DND-41 (cell line): ENCODE results near the gene CACNB4.
A peak's percentile ranks its signal among the peaks of the same experiment; 100 is the strongest.

Experiments
- ATAC-seq: fragments of 200-7000 bp; cut with Tn5 transposase; 3 replicates; pipeline ENCODE4 v1.9.1; 2021; ENCODE audit warnings: low read depth; ENCODE audit not compliant: insufficient read depth
- DNase-seq: peaks from one replicate; pipeline ENCODE4 v3.0.0-alpha.2; 2020
- H2AFZ ChIP-seq: 2 replicates; pipeline ENCODE4 v1.6.0; 2012; ENCODE audit warnings: low read depth, low read length
- H3K27ac ChIP-seq: 2 replicates; pipeline ENCODE4 v1.5.1; 2012; ENCODE audit warnings: low read length, inconsistent platforms
- H3K27me3 ChIP-seq: fragments of 200-600 bp; sonication (generic); 2 replicates; pipeline ENCODE4 v1.6.0; 2012; ENCODE audit warnings: low read length, mild to moderate bottlenecking, inconsistent platforms; ENCODE audit not compliant: insufficient read depth, poor library complexity
- H3K36me3 ChIP-seq: 2 replicates; pipeline ENCODE4 v1.5.1; 2012; ENCODE audit warnings: low read length, inconsistent platforms; ENCODE audit not compliant: insufficient read depth
- H3K4me1 ChIP-seq: 2 replicates; pipeline ENCODE4 v1.5.1; 2012; ENCODE audit warnings: mild to moderate bottlenecking, low read length; ENCODE audit not compliant: insufficient read depth
- H3K4me2 ChIP-seq: 2 replicates; pipeline ENCODE4 v1.6.0; 2012; ENCODE audit warnings: mild to moderate bottlenecking, moderate library complexity, low read length, inconsistent platforms; ENCODE audit not compliant: insufficient read depth
- H3K4me3 ChIP-seq, 2 experiments: fragments of 200-600 bp in 1 of 2; shearing (Covaris generic) in 1 of 2; 2 replicates each; pipeline ENCODE4 v1.5.1; 2012 to 2016; ENCODE audit warnings: inconsistent platforms in 2 of 2, low read length in 2 of 2, mild to moderate bottlenecking in 2 of 2, low read depth in 1 of 2, moderate library complexity in 1 of 2
- H3K79me2 ChIP-seq: 2 replicates; pipeline ENCODE4 v1.6.0; 2012; ENCODE audit warnings: low read length, inconsistent platforms; ENCODE audit not compliant: insufficient read depth
- H3K9ac ChIP-seq: 2 replicates; pipeline ENCODE4 v1.6.0; 2012; ENCODE audit warnings: low read depth, mild to moderate bottlenecking, inconsistent platforms, low read length, moderate library complexity
- H3K9me3 ChIP-seq: 2 replicates; pipeline ENCODE4 v1.5.1; 2012; ENCODE audit warnings: low read length, moderate library complexity, mild to moderate bottlenecking, inconsistent platforms; ENCODE audit not compliant: insufficient read depth, severe bottlenecking
- H4K20me1 ChIP-seq: 2 replicates; pipeline ENCODE4 v1.6.0; 2012; ENCODE audit warnings: low read length; ENCODE audit not compliant: insufficient read depth
- EZH2 ChIP-seq: IDR thresholded peaks from 3 replicates; pipeline ENCODE4 v1.6.1; 2012; ENCODE audit warnings: borderline replicate concordance, low read depth, mild to moderate bottlenecking, moderate library complexity, low read length, inconsistent platforms; ENCODE audit not compliant: severe bottlenecking
- TF ChIP-seq, protein P1 (sequence below): IDR thresholded peaks from 2 replicates; pipeline ENCODE4 v1.5.1; 2012; ENCODE audit warnings: borderline replicate concordance, low read length, moderate library complexity, mild to moderate bottlenecking; ENCODE audit not compliant: poor library complexity, severe bottlenecking; ENCODE audit errors: extremely low read depth

Gene CACNB4

DNA sequence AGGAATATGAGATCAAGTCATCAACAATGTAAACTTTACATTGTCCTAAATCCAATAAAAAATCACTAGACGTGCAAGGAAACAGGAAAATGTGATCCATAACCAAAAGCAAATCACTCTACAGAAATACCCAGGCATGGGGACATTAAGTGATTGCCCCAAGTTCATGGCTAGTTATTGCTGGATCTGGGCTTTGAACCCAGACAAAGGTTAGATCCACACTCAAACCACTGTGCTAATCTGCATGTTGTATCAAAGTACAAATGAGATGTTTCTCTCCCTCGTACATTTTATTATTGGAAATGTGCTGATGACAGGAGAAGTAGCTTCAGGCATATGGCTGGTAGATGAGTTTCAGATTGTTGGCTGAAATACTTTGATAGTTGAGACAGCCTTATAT lies 267.9 kb downstream of the CACNB4 start:
- TF ChIP-seq, protein P1, sequence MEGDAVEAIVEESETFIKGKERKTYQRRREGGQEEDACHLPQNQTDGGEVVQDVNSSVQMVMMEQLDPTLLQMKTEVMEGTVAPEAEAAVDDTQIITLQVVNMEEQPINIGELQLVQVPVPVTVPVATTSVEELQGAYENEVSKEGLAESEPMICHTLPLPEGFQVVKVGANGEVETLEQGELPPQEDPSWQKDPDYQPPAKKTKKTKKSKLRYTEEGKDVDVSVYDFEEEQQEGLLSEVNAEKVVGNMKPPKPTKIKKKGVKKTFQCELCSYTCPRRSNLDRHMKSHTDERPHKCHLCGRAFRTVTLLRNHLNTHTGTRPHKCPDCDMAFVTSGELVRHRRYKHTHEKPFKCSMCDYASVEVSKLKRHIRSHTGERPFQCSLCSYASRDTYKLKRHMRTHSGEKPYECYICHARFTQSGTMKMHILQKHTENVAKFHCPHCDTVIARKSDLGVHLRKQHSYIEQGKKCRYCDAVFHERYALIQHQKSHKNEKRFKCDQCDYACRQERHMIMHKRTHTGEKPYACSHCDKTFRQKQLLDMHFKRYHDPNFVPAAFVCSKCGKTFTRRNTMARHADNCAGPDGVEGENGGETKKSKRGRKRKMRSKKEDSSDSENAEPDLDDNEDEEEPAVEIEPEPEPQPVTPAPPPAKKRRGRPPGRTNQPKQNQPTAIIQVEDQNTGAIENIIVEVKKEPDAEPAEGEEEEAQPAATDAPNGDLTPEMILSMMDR = no peak
- no peak for TF ChIP-seq EZH2

DNA sequence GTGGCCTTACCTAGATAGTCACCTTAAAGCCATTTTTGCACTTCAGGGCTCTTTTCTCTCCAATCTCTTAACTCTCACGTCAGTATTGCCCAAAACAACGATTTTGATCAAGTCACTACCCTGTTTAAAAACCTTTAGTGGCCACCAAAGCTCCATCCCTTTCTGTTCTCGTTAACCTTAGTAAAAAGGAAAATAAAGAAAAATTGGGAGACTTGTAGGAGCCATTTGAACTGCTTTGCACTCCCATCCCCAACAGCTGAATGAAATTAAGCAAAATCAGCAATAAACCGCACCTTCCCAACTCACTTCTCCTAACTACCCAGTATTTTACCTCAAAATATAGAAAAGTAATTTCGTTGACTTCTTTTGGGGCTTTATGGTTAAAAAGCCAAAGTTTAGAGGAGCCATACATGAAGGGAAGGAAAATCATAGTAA lies 269.9 kb downstream of the CACNB4 start:
- Histone ChIP-seq H3K36me3 (no peaks in the 10 kb centered on the region), H3K9me3 (no peaks in the 10 kb centered on the region), H3K4me3 (peak overlapping the region; percentile 4 to 90; a peak in 3 of 4 replicates), H3K27ac (peak overlapping the region; percentile 78), H3K4me1 (peaks cover 36% of the 10 kb centered on the region), H3K27me3 (peaks cover 2% of the 10 kb centered on the region), H4K20me1 (peaks cover 6% of the 10 kb centered on the region; the same call in 1 of the 2 replicates), H2AFZ (peak overlapping the region; percentile 97), H3K4me2 (peak overlapping the region; percentile 68), H3K9ac (peak overlapping the region; percentile 82), H3K79me2 (peaks cover 43% of the 10 kb centered on the region)
- no peak for TF ChIP-seq EZH2
- TF ChIP-seq, protein P1 = no peak
- ATAC-seq = no peak
- no peak for DNase-seq

More for the DNA sequence above, 267.9 kb downstream of the CACNB4 start:
- Histone ChIP-seq H3K27me3 (peaks cover 7% of the 10 kb centered on the region), H3K9me3 (no peaks in the 10 kb centered on the region), H3K9ac (no peak overlapping the region), H4K20me1 (no peaks in the 10 kb centered on the region; the same call in 1 of the 2 replicates), H3K4me2 (no peak overlapping the region), H3K79me2 (peaks cover 22% of the 10 kb centered on the region), H2AFZ (no peak overlapping the region), H3K4me1 (peaks cover 22% of the 10 kb centered on the region), H3K36me3 (no peaks in the 10 kb centered on the region), H3K27ac (no peak overlapping the region), H3K4me3 (no peak overlapping the region)
- ATAC-seq = no peak
- no peak for DNase-seq

DNA sequence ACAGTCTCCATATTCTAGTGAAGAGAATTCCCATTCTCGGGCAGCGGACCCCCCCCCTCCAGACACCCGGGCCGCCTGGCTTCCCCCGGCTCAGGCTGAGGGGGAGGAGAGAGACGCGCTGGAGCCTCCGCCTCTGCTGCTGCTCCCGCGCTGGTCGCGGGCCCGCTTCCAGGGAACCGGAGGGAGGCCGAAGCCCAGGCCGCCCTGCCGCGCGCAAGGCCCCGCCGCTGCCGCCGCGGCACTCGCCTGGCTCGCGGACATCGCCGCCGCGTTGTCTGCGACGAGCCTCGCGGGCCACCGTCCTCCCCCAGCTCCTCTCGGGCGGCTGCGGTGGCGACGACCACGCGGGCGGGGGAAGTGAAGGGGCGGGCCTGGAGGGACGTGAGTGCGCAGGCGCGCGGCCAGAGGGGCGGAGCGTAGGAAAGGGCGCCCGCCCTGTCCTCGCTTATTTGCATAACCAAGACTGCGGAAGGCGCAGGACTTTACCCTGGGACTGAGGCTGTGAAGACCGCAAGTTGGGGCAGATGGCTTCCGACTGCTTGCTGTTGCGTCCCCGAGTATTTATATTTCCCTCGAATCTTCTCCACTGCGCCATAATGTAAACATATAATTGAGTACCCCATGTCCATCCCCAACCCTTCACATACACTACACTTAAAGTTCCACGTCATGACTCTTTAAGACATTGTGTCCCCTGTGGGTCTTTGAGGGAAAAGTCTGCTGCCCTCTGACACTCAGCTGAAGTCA lies 270.5 kb downstream of the CACNB4 start, which contains the start of gene ARL5A:
Gene ARL5A (minus strand): TSS at position 279 of the 747 bp plus-strand sequence. CDS start 245 bp downstream, at position 34.
- TF ChIP-seq, protein P1 = no peak
- TF ChIP-seq EZH2 = no peak
- Histone ChIP-seq H3K4me1 (peaks cover 36% of the 10 kb centered on the region), H3K4me3 (peak within 1 kb of the TSS; percentile 86 to 90), H3K36me3 (no peaks in the 10 kb centered on the region), H3K27me3 (no peaks in the 10 kb centered on the region), H2AFZ (peak within 1 kb of the TSS; percentile 97), H3K27ac (peak within 1 kb of the TSS; percentile 82), H4K20me1 (peaks cover 12% of the 10 kb centered on the region; the same call in 1 of the 2 replicates), H3K9me3 (no peaks in the 10 kb centered on the region), H3K9ac (peak within 1 kb of the TSS; percentile 82), H3K79me2 (peaks cover 49% of the 10 kb centered on the region), H3K4me2 (peak within 1 kb of the TSS; percentile 68)
- peak; percentile 92 for ATAC-seq
- DNase-seq = peak; percentile 95
